B cell (primary cell): ENCODE data around the gene AKAP6. TPM values are rescaled to one million over a fixed set of nuclear protein-coding genes. Genes with fewer than 3 reads are reported as not detected.

Source experiments
- ATAC-seq: fragments of 200-7000 bp; cut with Tn5 transposase; one replicate; pipeline ENCODE4 v1.10.0; 2021; ENCODE audit warnings: low read depth, mild to moderate bottlenecking, moderate number of reproducible peaks, moderate library complexity
- CTCF ChIA-PET: fragments of 350-600 bp; sonication (Branson Sonifier 250); formaldehyde crosslinking; loops from one replicate; lab custom pipeline; 2021; ENCODE audit warnings: antibody characterized with exemption, inconsistent platforms; lab: Charles Lee
- POLR2A ChIA-PET: fragments of 350-600 bp; sonication (Branson Sonifier 250); formaldehyde crosslinking; loops from one replicate; lab custom pipeline; 2021; ENCODE audit warnings: antibody characterized with exemption; lab: Charles Lee
- DNase-seq: peaks from one replicate; pipeline ENCODE4 v3.0.0; 2013
- H2AFZ ChIP-seq: 2 replicates; pipeline ENCODE4 v1.6.1; 2012; ENCODE audit warnings: mild to moderate bottlenecking, low read depth, low read length; ENCODE audit not compliant: insufficient read depth, poor library complexity, severe bottlenecking
- H3K27ac ChIP-seq, 2 donors: 1 replicate in 1 of 2; 2 replicates in 1 of 2; pipeline ENCODE4 v1.5.1; 2012 to 2013; ENCODE audit warnings: low read length in 2 of 2, mild to moderate bottlenecking in 2 of 2, moderate library complexity in 1 of 2
- H3K27me3 ChIP-seq, 4 experiments: fragments of 200-600 bp in 1 of 4; sonication (generic) in 1 of 4; replicated peaks in 1 of 4; 1 replicate in 2 of 4; 2 replicates in 2 of 4; pipeline versions ENCODE4 v1.6.1 to v1.7.0; 2013 to 2016; ENCODE audit warnings: low read length in 3 of 4, mild to moderate bottlenecking in 2 of 4, mixed read lengths in 1 of 4, moderate library complexity in 1 of 4; ENCODE audit not compliant: insufficient read depth in 4 of 4, control insufficient read depth in 3 of 4; ENCODE audit errors: control extremely low read depth in 1 of 4
- H3K36me3 ChIP-seq, 2 experiments: replicated peaks in 1 of 2; 1 replicate in 1 of 2; 2 replicates in 1 of 2; pipeline versions ENCODE4 v1.6.1 to v1.7.1; 2013; ENCODE audit warnings: low read length in 1 of 2; ENCODE audit not compliant: insufficient read depth in 2 of 2, control insufficient read depth in 1 of 2; ENCODE audit errors: control extremely low read depth in 1 of 2, extremely low read depth in 1 of 2
- H3K4me1 ChIP-seq, 2 donors: fragments of 200-600 bp in 1 of 2; sonication (generic) in 1 of 2; 1 replicate in 1 of 2; 2 replicates in 1 of 2; pipeline versions ENCODE4 v1.5.1 to v1.6.1; 2013 to 2017; ENCODE audit warnings: low read length in 2 of 2; ENCODE audit not compliant: control insufficient read depth in 2 of 2, insufficient read depth in 2 of 2
- H3K4me2 ChIP-seq: replicated peaks from 2 replicates; pipeline ENCODE3; 2012; ENCODE audit warnings: mild to moderate bottlenecking, low read depth, low read length; ENCODE audit not compliant: poor library complexity, severe bottlenecking
- H3K4me3 ChIP-seq, 5 experiments: fragments of 200-600 bp in 1 of 5; sonication (generic) in 1 of 5; 1 replicate in 3 of 5; 2 replicates in 2 of 5; pipeline versions ENCODE4 v1.5.1 to v1.7.0; 2011 to 2016; ENCODE audit warnings: low read length in 4 of 5, mild to moderate bottlenecking in 4 of 5, low read depth in 2 of 5, control low read depth in 1 of 5, moderate library complexity in 1 of 5; ENCODE audit not compliant: insufficient read depth in 1 of 5; ENCODE audit errors: control extremely low read depth in 1 of 5, extremely low read depth in 1 of 5
- H3K79me2 ChIP-seq: fragments of 200-600 bp; sonication (generic); one replicate; pipeline ENCODE4 v1.6.0; 2016; ENCODE audit warnings: low read length; ENCODE audit not compliant: control insufficient read depth, insufficient read depth
- H3K9ac ChIP-seq: fragments of 200-600 bp; sonication (generic); 2 replicates; pipeline ENCODE4 v1.6.1; 2017; ENCODE audit warnings: mild to moderate bottlenecking, low read length, moderate library complexity
- H3K9me3 ChIP-seq, 3 donors: one replicate each; pipeline versions ENCODE4 v1.6.1 to v1.7.1; 2013; ENCODE audit warnings: low read length in 2 of 3; ENCODE audit not compliant: control insufficient read depth in 2 of 3, insufficient read depth in 1 of 3; ENCODE audit errors: control extremely low read depth in 1 of 3
- H4K20me1 ChIP-seq: 2 replicates; pipeline ENCODE4 v1.6.0; 2012; ENCODE audit warnings: mild to moderate bottlenecking, low read length; ENCODE audit not compliant: insufficient read depth, control insufficient read depth, poor library complexity, severe bottlenecking
- H3K27ac Mint-ChIP-seq: one replicate; pipeline ENCODE4 v1.8.0; 2021; ENCODE audit warnings: mixed read lengths
- H3K27me3 Mint-ChIP-seq: one replicate; pipeline ENCODE4 v1.8.0; 2021; ENCODE audit warnings: mixed read lengths
- H3K4me1 Mint-ChIP-seq: one replicate; pipeline ENCODE4 v1.8.0; 2021; ENCODE audit warnings: mixed read lengths
- H3K4me3 Mint-ChIP-seq: one replicate; pipeline ENCODE4 v1.8.0; 2021; ENCODE audit warnings: mixed read lengths
- H3K9me3 Mint-ChIP-seq: one replicate; pipeline ENCODE4 v1.8.0; 2022; ENCODE audit warnings: mixed read lengths; ENCODE audit not compliant: insufficient read depth
- CTCF ChIP-seq: fragments of 200-600 bp; IDR thresholded peaks from one replicate; pipeline ENCODE4 v1.8.0; 2022; ENCODE audit warnings: antibody characterized with exemption, mild to moderate bottlenecking
- EZH2 ChIP-seq: IDR thresholded peaks from 2 replicates; pipeline ENCODE4 v1.6.1; 2012; ENCODE audit warnings: borderline replicate concordance, low read depth, mild to moderate bottlenecking, moderate library complexity, low read length; ENCODE audit not compliant: insufficient read depth, poor library complexity, severe bottlenecking
- WGBS: methylation state at CpG from one replicate; pipeline ENCODE4 v1.1.5; 2013; ENCODE audit warnings: missing lambda C conversion rate; ENCODE audit not compliant: insufficient coverage; 5-methylcytosine and 5-hydroxymethylcytosine counted together
- intact Hi-C: fragments of 100-400 bp; cut with micrococcal nuclease; formaldehyde crosslinking; loops from one replicate; pipeline ENCODE4 v1.10.0; 2022
- polyA plus RNA-seq: library from polyadenylated mRNA; depleted of rRNA; stranded (reverse); fragments of >200 nt; gene quantifications from 2 replicates; pipeline ENCODE4 v1.2.3, GENCODE V29; 2012
- total RNA-seq, 2 donors: library from RNA; stranded (reverse); fragments of 120-200 nt in 1 of 2; gene quantifications; 1 replicate in 1 of 2; 2 replicates in 1 of 2; pipeline versions ENCODE4 v1.2.3 to v1.2.4, GENCODE V29; 2013 to 2022

AKAP6 gene
- total and polyA plus RNA-seq, 2 donors (not counting 1 experiment from before 2014, with no cell fraction given), result 1.4 to 2.8 TPM

- Mint-ChIP-seq H3K9me3 (no peaks in the 10 kb centered on the region), H3K27me3 (peaks cover 9% of the 10 kb centered on the region), H3K4me3 (no peak overlapping the region), H3K27ac (no peak overlapping the region), H3K4me1 (no peaks in the 10 kb centered on the region)
- Histone ChIP-seq H3K27ac (no peak overlapping the region), H2AFZ (no peak overlapping the region), H3K36me3 (no peaks in the 10 kb centered on the region), H3K9me3 (no peaks in the 10 kb centered on the region), H3K79me2 (no peaks in the 10 kb centered on the region), H3K9ac (no peak overlapping the region), H3K4me2 (no peak overlapping the region), H3K4me3 (no peak overlapping the region), H4K20me1 (no peaks in the 10 kb centered on the region), H3K4me1 (no peaks in the 10 kb centered on the region), H3K27me3 (no peaks in the 10 kb centered on the region)
- ATAC-seq, result no peak
- no CpG with 5 or more reads among the region's 1 CpG for WGBS
- intact Hi-C loops, result no loop called here
- TF ChIP-seq CTCF (no peak), EZH2 (no peak)
- no peak for DNase-seq
- ChIA-PET POLR2A (no interaction called here), CTCF (no interaction called here)
Observed at GRCh38 chr14:32339188-32339587, 10.1 kb downstream of the AKAP6 start.

- no peak for TF ChIP-seq EZH2
- TF ChIP-seq CTCF, result no peak
- no peak overlapping the region for H2AFZ ChIP-seq
- no peak overlapping the region for H3K4me2 ChIP-seq
- no peaks in the 10 kb centered on the region for H3K79me2 ChIP-seq
- peaks cover 9% of the 10 kb centered on the region for H3K27me3 Mint-ChIP-seq
- CTCF ChIA-PET, result no interaction called here
- H3K27ac Mint-ChIP-seq, result no peak overlapping the region
- no peaks in the 10 kb centered on the region for H3K9me3 Mint-ChIP-seq
- intact Hi-C loops, result no loop called here
- H3K36me3 ChIP-seq, result no peaks in the 10 kb centered on the region
- no peak overlapping the region for H3K4me3 Mint-ChIP-seq
- WGBS, result 100% methylated on average over 1 of the region's 2 CpGs
- H3K27me3 ChIP-seq, result no peaks in the 10 kb centered on the region
- no peak overlapping the region for H3K27ac ChIP-seq
- H3K4me3 ChIP-seq, result no peak overlapping the region
- H3K9me3 ChIP-seq, result no peaks in the 10 kb centered on the region
- no peaks in the 10 kb centered on the region for H4K20me1 ChIP-seq
- DNase-seq, result no peak
- no peak for ATAC-seq
- H3K4me1 Mint-ChIP-seq, result no peaks in the 10 kb centered on the region
- H3K9ac ChIP-seq, result no peak overlapping the region
- POLR2A ChIA-PET, result no interaction called here
- no peaks in the 10 kb centered on the region for H3K4me1 ChIP-seq
Observed at GRCh38 chr14:32341947-32342846, 13.1 kb downstream of the AKAP6 start.
